Kidney tubule cell (primary cell): ENCODE data around the gene EMB.
A peak's percentile ranks its signal among the peaks of the same experiment; 100 is the strongest.
"Not testable (repeated sequence)": the region's sequence is repeated elsewhere in the genome, so short reads cannot be mapped to it uniquely, and the experiment has no call there.

Source experiments
- DNase-seq: peaks from one replicate; pipeline ENCODE4 v3.0.0-alpha.2; 2018; ENCODE audit warnings: low spot score

The EMB gene, protein sequence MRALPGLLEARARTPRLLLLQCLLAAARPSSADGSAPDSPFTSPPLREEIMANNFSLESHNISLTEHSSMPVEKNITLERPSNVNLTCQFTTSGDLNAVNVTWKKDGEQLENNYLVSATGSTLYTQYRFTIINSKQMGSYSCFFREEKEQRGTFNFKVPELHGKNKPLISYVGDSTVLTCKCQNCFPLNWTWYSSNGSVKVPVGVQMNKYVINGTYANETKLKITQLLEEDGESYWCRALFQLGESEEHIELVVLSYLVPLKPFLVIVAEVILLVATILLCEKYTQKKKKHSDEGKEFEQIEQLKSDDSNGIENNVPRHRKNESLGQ

DNA sequence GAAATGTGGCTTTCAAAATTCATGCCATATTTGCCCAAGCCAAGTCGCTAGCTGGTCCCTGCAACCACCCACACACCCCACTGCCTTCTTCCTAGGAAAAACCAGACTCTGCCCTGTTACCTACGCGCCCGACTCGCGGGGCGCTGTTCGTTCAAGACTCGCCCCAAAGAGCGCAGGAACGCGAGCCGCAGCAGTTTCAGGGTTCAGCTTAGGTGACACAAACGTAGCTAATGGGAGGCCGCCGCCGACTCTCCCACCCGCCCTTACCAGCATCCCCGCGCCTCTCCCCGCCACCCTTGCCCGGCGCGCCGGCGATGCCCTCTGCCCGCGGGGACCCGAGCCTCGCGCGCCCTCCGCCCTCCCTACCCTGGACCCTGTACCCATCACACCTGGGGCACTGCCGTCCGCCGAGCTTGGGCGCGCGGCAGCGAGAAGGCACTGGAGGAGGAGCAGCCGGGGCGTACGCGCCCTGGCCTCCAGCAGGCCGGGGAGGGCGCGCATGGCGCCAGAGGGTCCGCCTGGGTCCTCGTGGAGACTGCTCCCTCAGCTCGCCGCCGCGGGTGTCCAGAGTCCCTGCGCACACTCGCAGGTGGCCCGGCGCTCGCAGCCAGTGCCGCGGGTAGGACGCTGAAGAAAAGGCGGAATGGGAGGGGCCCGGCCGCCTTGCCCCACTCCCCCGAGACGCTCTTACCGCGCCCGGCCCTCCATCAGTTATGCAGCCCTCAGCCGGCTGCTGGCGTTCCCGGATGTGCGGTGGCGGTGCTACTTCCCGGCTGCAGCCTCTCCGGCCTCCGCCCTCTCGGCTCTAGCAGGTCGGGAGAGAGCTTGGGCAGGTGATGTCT, at the start of gene EMB:
TSS of gene EMB (minus strand) at position 638 of the 842 bp plus-strand sequence. CDS start at position 501, 137 bp downstream.
- peak; percentile 51 for DNase-seq

DNA sequence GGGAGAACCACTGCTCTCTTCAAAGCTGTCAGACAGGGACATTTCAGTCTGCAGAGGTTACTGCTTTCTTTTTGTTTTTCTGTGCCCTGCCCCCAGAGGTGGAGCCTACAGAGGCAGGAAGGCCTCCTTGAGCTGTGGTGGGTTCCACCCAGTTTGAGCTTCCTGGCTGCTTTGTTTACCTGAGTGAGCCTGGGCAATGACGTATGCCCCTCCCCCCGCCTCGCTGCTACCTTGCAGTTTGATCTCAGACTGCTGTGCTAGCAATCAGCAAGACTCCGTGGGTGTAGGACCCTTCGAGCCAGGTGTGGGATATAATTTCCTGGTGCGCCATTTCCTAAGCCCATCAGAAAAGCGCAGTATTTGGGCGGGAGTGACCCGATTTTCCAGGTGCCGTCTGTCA, 48.4 kb upstream of the EMB start:
- not testable (repeated sequence) for DNase-seq

DNA sequence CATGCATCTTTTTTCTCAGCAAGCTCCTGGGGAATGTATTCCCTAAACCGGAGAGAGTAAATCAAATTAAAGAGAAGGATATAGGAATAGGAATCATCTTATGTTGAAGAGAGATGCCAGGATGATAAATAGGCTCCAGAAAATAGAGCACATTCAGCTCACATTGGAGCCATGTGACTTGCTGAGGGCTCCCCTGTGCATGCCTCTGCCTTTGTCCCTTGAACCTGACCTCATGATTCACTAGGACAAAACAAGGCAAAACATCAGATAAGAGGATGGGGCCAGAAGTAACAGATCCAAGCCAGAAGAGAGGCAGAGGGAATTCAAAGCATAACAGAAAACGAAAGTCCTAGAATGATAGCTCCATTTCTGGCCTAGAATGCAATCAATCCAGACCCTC, 37.7 kb upstream of the EMB start:
- DNase-seq = not testable (repeated sequence)

DNA sequence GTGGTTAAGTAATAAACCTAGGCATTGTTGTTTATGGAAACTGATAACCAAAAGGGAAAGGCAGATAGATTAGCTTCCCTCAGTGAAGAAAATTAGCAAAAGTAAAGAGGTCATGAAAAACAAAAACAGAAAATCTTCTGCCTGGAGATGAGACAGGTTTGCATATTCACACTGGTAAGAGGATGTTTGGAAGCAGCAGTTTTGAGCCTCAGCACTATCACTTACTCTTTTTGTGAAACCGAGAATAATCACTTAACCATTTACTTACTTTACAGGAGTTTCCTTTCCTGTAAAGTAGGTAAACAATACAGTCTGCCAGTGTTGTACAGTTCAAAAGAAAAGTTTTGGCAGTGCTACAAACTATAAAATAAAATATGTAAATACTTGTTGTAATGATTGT, 35.5 kb upstream of the EMB start:
- DNase-seq = no peak

DNA sequence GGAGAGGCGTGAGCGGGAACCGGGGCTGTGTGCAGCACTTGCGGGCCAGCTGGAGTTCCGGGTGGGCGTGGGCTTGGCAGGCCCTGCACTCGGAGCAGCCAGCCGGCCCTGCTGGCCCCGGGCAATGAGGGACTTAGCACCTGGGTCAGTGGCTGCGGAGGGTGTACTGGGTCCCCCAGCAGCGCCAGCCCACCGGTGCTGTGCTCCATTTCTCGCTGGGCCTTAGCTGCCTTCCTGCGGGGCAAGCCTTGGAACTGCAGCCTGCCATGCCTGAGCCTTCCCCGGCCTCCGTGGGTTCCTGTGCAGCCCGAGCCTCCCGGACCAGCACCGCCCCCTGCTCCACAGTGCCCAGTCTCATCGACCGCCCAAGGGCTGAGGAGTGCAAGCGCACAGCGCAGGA, 23.9 kb upstream of the EMB start:
- not testable (repeated sequence) for DNase-seq

DNA sequence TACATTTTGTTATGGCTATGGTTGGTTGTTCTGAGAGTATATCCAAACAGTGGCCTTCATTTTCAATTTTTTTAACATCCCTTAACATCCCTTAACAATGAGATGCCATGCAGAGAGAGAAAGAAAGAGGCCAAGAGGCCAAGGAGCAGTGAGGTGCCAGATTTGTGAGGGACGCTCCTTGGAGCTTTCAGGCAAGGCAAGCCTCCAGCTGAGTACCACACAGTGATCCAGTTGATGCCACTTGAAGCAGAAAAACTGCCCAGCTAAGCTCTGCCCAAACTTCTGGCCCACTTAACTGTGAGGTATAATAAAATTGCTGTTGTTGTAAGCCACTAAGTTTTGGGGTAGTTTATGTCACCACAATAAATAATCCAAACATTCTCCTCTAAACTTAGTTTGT, 22.6 kb upstream of the EMB start:
- DNase-seq = no peak

DNA sequence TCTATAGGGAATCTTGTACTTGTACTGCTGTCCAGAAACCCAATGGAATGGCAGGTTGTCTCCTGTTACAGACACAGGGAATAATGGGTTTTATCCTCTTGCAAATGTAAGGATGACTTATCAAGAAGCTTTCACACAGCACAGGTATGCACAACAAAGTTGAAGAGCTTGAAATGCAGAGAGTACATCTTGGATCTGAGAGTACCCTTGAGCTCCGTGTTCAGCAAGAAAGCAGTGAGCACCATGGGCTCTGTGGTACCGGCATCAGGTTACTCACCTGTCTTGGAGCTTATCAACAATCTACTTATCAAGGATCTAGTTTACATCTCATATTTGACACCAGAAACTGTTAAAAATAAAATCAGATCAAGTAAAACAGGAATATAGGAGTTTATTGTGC, 22.0 kb upstream of the EMB start:
- DNase-seq = no peak

DNA sequence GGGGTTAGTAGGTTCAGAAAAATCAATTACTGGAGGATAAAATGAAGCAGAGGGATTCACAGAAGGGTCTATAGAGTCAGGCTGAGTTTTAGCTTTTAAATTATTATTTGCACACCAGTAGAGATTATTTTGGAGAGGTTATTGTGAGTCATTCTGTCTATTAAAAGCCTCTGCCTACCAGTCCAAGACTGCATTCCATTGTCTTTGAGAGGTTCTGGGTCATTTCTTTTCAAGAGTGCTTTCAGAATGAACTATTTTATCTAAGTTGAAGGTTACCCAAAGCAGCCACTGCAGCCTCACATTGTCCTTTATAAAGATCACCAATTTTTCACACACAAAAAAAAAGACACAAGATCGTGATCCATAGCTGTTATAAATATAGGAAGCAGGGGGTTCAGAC, 21.5 kb upstream of the EMB start:
- DNase-seq = not testable (repeated sequence)

DNA sequence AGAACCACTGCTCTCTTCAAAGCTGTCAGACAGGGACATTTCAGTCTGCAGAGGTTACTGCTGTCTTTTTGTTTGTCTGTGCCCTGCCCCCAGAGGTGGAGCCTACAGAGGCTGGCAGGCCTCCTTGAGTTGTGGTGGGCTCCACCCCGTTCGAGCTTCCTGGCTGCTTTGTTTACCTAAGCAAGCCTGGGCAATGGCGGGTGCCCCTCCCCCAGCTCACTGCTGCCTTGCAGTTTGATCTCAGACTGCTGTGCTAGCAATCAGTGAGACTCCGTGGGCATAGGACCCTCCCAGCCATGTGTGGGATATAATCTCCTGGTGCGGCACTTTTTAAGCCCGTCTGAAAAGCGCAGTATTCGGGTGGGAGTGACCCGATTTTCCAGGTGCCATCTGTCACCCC, 17.3 kb upstream of the EMB start:
- DNase-seq = not testable (repeated sequence)

DNA sequence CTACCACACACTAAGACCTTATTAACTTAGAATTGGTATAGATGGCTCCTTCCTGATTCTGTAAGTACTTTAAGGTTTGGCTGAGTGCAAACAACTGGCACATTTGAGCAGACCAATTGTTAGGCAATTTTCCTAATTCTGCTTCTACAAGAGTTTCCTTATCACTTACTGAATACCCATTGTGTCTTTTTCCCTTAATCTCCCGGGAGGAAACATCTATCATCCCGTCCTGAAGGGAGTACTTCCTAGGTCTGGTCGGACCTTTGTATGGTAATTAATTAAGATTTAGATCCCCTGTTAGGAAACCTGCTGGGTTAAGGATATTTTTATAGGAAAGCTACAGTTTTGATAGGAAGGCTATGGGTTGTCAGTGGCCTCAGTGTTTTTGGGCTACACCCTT, 8.2 kb upstream of the EMB start:
- DNase-seq = not testable (repeated sequence)

DNA sequence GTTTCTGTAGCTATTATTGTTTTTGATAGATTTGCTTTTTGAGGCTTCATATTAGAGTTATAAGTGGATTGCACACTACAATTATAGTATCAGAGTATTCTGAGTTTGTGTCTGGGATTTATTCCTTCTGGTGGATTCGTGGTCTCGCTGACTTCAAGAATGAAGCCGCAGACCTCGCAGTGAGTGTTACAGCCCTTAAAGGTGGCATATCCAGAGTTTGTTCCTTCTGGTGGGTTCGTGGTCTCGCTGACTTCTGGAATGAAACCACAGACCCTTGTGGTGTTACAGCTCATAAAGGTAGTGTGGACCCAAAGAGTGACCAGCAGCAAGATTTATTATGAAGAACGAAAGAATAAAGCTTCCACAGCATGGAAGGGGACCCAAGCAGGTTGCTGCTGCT, 6.9 kb upstream of the EMB start:
- no peak for DNase-seq

DNA sequence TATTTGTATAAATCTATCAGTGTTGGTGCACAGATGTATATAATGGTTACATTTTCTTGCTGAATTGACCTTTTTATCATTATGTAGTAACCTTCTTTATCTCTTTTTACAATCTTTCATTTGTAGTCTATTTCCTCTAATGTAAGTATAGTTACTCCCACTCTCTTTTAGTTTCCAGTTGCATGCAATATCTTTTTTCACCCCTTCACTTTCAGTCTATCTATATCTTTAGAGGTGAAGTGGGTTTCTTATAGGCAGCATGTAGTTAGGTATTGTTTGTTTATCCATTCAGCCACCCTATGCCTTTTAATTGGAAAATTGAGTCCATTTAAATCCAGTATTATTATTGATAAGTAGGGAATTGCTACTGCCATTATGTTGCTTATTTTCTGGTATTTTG, 6.1 kb upstream of the EMB start:
- DNase-seq = no peak

DNA sequence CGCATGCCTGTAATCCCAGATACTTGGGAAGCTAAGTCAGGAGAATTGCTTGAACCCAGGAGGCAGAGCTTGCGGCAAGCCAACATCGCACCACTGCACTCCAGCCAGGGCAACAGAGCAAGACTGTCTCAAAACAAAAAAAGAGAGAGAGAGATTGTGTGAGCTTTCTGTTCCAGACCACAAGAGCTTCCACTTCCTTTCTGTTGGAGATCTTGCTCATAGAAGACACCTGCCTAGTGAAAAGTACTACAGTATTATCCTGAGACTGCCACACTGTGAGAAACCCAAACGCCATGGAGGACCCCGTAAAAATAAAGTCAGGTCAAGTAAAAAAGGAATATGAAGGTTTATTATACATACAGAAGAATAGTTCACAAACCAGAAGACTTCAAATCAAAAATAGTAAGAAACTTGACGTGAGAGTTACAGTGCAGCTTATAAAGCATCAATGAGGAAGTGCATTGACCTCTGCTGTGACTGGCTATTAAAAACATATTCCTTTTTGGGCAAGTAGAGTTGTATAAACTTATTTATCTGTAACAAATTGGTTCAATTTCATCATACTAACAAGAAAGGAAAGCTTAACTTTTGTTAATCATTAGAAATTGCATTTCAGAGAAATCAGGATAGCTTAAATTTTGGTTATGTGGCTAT, 4.3 kb upstream of the EMB start:
- no peak for DNase-seq

DNA sequence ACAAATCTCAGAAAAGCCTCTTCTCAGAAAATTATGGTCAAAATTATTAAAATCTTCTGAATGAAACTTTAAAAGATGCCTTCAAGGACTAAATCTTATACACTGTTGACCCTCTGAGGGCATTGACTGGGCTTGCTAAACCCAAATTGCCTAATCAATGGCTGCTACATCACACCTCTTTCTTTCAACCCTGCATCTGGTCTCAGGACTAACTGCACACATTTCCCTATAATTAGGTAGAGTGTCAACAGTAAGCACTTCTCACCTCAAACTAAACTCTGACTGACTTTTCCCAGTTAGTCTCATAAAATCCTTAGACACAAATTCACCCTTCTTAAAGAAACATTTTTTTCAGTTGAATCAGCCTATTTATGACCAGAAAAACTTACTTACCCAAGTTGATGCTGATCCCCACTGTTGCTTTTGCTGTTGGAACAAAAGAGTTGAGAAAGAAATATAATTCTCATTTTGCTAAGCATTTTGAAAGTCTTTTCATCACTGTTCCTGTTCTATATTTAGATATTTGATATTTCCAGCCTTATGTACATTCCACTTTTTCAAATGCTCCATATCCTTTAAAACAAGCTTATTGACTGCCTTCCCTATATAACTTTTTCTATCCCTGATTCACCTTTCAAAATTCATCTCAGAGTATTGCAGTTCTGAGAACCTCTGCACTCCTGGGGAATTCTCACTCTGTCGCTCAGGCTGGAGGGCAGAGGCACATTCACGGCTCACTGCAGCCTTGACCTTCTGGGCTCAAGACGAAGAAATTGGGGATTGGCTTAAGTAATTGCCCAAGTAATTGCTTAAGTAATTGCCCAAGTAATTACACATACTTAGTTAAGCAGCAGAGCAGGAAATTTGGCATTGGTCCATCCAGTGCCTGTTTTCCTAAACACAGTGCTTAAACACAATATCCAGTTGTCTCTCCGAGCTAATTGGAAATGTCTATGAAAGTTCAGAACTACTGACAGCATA, 1.8 kb upstream of the EMB start:
- DNase-seq = not testable (repeated sequence)

DNA sequence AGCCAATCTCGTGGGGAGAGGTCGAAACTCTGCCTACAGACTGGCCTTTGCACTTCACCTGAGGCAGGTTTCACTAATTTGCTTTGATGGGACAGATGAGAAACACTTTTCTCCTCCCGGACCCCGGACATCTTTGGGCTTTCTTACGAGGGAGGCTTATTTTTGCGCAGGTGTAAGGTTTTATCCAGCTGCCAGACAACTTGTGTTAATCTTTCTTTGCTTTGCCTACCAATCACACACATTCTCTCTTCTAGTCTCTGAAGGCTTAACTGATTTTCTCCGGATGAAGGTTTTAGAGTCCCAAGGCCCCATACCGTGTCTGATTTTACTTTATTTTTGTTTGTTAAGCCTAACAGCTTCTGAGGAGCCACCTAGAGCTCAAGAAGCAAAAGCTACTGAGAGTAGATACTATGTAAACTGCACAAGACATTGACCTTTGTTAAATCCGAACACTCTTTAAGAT, 436 bp upstream of the EMB start:
- DNase-seq = no peak

DNA sequence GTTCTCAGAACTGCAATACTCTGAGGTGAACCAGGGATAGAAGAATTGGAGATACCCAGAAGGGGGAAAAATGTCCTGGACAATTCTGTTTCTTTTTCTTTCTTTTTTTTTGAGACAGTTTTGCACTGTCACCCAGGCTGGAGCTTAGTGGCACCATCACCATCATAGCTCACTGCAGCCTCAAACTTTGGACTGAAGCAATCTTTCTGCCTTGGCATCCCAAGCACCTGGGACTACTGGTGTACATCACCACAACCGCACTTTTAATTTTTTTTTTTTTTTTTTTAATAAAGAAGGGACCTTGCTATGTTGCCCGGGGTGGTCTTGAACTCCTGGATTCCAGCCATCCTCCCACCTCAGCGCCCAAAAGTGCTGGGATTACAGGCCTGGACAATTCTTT, 1.9 kb downstream of the EMB start:
- DNase-seq = no peak

DNA sequence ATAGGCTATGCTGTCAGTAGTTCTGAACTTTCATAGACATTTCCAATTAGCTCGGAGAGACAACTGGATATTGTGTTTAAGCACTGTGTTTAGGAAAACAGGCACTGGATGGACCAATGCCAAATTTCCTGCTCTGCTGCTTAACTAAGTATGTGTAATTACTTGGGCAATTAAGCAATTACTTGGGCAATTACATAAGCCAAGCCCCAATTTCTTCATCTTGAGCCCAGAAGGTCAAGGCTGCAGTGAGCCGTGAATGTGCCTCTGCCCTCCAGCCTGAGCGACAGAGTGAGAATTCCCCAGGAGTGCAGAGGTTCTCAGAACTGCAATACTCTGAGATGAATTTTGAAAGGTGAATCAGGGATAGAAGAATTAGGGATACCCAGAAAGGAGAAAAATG, 3.0 kb downstream of the EMB start:
- not testable (repeated sequence) for DNase-seq

DNA sequence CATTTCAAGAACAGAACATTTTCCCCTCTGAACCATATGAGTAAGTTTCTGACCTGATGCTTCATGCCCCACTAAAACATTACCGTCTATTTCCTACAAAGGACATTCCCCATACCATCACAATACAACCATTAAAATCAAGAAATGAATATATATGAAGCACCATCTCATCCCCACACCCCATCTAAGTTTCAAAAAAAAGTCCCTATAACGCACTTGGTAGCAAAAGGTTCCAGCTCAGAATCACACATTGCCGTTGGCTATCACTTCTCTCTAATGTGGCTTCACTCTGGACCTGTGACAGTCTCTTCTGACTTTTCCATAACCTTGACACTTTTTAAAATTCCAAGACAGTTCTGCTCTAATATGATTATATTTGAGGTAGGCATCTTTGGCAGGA, 5.9 kb downstream of the EMB start:
- no peak for DNase-seq

DNA sequence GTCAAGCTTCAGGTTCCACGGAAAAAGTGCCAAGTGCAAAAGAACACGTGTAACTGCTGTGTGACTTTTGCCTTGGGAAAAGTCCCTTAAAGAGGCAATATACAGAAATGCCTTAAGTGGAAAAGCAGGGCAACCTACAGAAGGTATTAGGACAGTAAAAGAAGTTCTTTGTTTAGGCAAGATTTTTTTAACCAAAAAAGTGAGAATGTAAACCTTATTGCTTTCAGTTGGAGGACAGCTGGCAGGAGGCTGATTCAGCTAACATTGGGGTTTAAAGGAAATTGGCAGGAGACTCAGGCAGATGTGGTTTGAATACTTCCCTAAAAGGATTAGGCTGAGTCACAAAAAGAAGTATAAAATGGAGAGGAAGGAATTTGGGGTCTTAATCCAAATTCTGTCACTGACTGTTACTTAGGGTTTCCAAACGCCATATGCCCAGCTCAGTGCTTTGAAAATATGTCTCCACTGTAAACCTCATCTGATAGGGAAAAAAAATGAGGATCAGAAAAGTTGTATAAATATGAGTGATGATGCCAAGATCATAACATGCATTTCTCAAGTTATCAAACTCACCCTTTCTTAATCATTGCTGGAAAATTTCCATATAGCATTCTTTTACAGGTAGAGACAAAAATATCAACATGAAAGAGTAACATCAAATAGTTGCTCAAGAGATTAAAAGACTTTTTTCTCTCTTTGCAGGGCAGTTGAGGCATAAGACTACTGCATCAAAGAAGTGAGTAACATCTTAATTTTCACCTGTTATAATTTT, 9.8 kb downstream of the EMB start:
- DNase-seq = not testable (repeated sequence)

DNA sequence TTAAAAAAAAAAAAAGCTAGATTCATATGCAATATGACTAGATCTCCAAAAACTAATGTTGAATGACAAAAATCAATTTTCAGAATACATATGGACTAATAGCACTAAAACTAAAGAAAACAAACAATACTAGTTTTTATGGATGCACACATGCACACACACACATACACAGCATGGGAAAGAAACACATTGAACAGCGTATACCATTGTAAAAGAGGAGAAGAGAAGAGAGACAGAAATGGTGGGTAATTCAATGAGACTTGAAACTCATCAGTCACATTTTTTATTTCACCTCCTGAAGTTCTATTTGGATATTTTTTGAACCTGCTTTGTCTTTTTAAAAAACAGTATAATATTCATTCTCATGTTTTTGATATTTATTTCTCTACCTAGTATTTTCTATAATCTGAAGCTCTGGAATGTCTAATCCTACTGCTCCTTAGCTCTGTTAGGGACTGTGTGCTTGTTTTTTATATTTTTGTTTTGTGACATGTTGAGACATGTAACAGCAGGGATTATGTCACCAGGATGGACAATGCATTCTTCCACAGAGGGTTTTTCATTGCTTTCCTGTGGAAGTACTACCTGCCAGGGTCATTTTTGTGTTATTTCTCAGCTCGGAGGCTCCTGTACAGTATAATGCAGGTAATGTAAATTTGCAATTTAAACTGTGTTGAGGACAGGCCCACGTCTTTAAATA, 17.8 kb downstream of the EMB start:
- DNase-seq = not testable (repeated sequence)
